CD4-positive, alpha-beta T cell treated with Interleukin-4 for 4 hours (primary cell): ENCODE data around the gene LMO7.
A peak's percentile ranks its signal among the peaks of the same experiment; 100 is the strongest.
"Not testable (repeated sequence)": the region's sequence is repeated elsewhere in the genome, so short reads cannot be mapped to it uniquely, and the experiment has no call there.

ENCODE experiments used
- DNase-seq: peaks from one replicate; pipeline ENCODE4 v3.0.0-alpha.2; 2020

Gene LMO7

GRCh38 chr13:75648446-75648845 lies 12.3 kb downstream of the LMO7 start:
- DNase-seq = no peak

GRCh38 chr13:75651013-75651412 lies 14.9 kb downstream of the LMO7 start:
- no peak for DNase-seq

GRCh38 chr13:75652726-75653125 lies 16.6 kb downstream of the LMO7 start:
- DNase-seq = no peak

- DNase-seq = no peak
These were observed 20.4 kb downstream of the LMO7 start for GRCh38 chr13:75656425-75656989.

GRCh38 chr13:75657111-75657510 lies 21.0 kb downstream of the LMO7 start:
- no peak for DNase-seq

- no peak for DNase-seq
These were observed 24.6 kb downstream of the LMO7 start for GRCh38 chr13:75660694-75661093.

GRCh38 chr13:75661443-75661842 lies 25.3 kb downstream of the LMO7 start:
- no peak for DNase-seq

GRCh38 chr13:75666646-75667351 lies 30.7 kb downstream of the LMO7 start:
- no peak for DNase-seq

- no peak for DNase-seq
These were observed 33.6 kb downstream of the LMO7 start for GRCh38 chr13:75669706-75670105.

- DNase-seq = no peak
These were observed 34.4 kb downstream of the LMO7 start for GRCh38 chr13:75670496-75670895.

GRCh38 chr13:75675421-75675820 lies 39.3 kb downstream of the LMO7 start:
- no peak for DNase-seq

- DNase-seq = no peak
These were observed 43.3 kb downstream of the LMO7 start for GRCh38 chr13:75679459-75679858.

GRCh38 chr13:75680251-75680650 lies 44.1 kb downstream of the LMO7 start:
- not testable (repeated sequence) for DNase-seq

- DNase-seq = no peak
These were observed 46.2 kb downstream of the LMO7 start for GRCh38 chr13:75682326-75682725.

- DNase-seq = no peak
These were observed 49.1 kb downstream of the LMO7 start for GRCh38 chr13:75685239-75685697.

GRCh38 chr13:75687150-75687763 lies 51.1 kb downstream of the LMO7 start:
- DNase-seq = no peak

GRCh38 chr13:75689686-75690085 lies 53.6 kb downstream of the LMO7 start:
- DNase-seq = no peak

- no peak for DNase-seq
These were observed 54.5 kb downstream of the LMO7 start for GRCh38 chr13:75690607-75691006.

GRCh38 chr13:75691183-75691582 lies 55.1 kb downstream of the LMO7 start:
- DNase-seq = no peak

GRCh38 chr13:75693227-75693626 lies 57.1 kb downstream of the LMO7 start:
- no peak for DNase-seq

GRCh38 chr13:75694722-75695121 lies 58.6 kb downstream of the LMO7 start:
- DNase-seq = no peak

GRCh38 chr13:75695908-75696307 lies 59.8 kb downstream of the LMO7 start:
- peak; percentile 73 for DNase-seq

- no peak for DNase-seq
These were observed 62.9 kb downstream of the LMO7 start for GRCh38 chr13:75699062-75699461.

GRCh38 chr13:75699717-75700116 lies 63.6 kb downstream of the LMO7 start:
- DNase-seq = not testable (repeated sequence)
